Hippocampal formation (tissue), 2 donors: Measurements from ENCODE around the gene SPDYE17.
"Not testable (repeated sequence)": the region's sequence is repeated elsewhere in the genome, so short reads cannot be mapped to it uniquely, and the experiment has no call there.

Source experiments
- DNase-seq, 2 donors: peaks; one replicate each; lab custom pipeline; 2025; lab: John Stamatoyannopoulos, UW

SPDYE17 gene

DNA sequence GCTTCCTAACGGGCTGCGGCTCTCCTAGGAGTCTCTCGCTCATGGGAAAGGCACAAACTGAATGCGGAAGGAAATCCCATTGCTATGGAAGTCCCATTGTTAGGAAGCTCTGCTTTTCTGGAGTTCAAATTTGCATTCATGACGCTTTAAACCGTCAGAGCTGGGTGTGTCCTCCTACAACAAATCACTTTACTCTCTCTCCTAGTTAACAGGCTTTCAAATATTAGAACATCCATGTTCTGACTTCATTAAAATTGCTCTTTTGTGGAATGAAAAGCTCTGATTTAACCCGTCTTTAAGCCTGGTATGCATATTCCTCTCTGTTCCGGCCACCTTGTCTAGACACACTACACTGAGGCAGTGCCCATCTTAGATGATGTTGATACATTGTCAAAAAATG, at the start of gene SPDYE17:
TSS of gene SPDYE17 (minus strand) at position 101 of the 400 bp plus-strand sequence. CDS start 1,791 bp downstream, outside the sequence.
- not testable (repeated sequence) for DNase-seq

- DNase-seq, result not testable (repeated sequence)
Measured at GRCh38 chr7:77080236-77080635, 48.1 kb upstream of the SPDYE17 start.

GRCh38 chr7:77079624-77080023, 47.5 kb upstream of the SPDYE17 start:
- not testable (repeated sequence) for DNase-seq

GRCh38 chr7:77079112-77079511, 47.0 kb upstream of the SPDYE17 start:
- DNase-seq, result not testable (repeated sequence)

GRCh38 chr7:77077060-77077459, 44.9 kb upstream of the SPDYE17 start:
- not testable (repeated sequence) for DNase-seq

DNA sequence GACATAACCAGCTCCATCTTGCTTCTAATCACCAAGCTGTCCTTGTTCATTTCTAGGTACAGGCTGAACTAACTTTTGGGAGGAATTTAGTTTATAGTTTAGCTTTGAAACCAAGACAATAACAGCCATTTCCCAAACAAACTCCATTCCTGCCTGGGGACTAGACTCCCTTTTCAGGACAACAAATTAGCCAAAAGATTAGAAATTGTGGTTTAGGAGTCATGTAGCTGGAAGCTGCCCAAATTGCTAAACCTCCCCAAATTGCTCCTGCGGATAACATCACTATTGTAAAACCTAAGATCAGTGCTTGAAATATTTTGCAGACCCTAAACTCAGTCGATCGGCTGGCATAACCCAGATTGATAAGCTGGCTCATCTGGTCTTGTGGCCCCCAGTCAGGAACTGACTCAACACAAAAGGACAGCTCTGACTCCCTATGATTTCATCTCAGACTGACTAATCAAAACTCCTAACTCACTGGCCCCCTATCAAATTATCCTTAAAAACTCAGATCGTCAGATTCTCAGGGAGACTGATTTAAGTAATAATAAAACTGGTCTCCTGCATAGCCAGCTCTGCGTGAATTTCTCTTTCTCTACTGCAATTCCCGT, 42.7 kb upstream of the SPDYE17 start:
- not testable (repeated sequence) for DNase-seq

DNA sequence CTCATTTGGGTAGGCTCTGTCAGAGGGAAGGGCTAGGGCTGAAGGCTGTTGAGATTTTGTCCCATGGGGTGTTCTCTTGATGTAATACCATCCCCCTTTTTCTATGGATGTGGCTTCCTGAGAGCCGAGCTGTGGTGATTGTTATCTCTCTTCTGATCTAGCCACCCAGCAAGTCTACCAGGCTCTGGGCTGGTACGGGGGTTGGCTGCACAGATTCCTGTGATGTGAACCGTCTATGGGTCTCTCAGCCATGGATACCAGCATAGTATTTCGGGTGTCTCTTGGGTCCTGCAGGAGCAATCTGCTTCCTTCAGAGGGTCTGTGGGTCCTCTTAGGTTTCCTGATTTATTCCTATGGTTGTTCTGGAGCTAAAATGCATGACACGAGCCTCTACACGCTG, 38.9 kb upstream of the SPDYE17 start:
- DNase-seq, result not testable (repeated sequence)

DNA sequence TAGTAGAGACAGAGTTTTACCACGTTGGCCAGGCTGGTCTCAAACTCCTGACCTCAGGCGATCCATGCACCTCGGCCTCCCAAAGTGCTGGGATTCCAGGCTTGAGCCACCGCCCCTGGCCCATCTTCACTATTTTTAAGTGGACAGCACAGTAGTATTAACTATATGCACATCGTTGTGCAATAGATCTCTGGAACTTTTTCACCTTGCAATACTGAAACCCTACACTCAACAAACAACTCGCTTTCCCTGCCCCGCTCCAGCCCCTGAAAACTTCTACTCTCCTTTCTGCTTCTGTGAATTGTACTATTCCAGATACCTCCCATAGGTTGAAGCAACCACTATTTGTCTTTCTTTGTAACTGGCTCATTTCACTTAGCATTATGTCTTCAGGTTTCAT, 33.7 kb upstream of the SPDYE17 start:
- DNase-seq, result not testable (repeated sequence)

DNA sequence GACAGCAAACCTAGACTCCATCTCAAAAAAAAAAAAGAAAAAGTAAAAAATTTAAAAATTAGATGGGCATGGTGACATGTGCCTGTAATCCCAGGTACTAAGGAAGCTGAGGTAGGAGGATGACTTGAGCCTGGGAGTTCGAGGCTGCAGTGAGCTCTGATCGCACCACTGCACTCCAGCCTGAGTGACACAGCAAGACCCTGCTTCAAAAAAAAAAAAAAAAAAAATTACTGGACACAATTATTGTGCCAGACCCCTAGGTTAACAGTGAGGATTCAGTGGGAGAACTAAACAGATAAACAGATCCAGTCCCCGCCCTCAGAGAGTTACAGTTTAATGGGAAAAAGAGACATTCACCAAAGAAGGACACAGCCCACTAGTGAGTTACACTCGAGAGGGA, 31.6 kb upstream of the SPDYE17 start:
- not testable (repeated sequence) for DNase-seq

- not testable (repeated sequence) for DNase-seq
Measured at GRCh38 chr7:77062557-77062956, 30.4 kb upstream of the SPDYE17 start, which contains the start of gene SPDYE18. Gene SPDYE18, minus strand, starts transcription at chr7:77062558. Its CDS starts 2,046 bp downstream, at chr7:77060512.

DNA sequence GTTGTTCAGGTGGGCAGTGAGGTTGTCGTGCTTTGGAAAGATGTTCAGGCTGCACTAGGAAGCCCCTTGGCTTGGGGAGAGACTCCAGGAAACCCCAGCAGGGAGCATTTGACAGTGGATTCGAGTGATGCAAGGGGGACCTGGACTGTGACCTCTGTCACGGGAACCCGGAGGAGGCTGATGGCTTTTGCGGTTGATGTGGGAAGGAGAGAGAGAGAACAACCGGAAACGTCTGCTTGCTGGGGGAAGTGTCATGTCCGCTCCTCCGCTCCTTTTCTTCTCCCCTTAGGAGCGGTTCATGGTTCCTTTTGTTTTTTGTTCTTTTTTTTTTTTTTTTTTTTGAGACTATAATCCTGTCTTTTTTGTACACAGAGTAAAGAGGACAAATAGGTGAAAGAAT, 5.8 kb downstream of the SPDYE17 start:
- DNase-seq, result not testable (repeated sequence)

DNA sequence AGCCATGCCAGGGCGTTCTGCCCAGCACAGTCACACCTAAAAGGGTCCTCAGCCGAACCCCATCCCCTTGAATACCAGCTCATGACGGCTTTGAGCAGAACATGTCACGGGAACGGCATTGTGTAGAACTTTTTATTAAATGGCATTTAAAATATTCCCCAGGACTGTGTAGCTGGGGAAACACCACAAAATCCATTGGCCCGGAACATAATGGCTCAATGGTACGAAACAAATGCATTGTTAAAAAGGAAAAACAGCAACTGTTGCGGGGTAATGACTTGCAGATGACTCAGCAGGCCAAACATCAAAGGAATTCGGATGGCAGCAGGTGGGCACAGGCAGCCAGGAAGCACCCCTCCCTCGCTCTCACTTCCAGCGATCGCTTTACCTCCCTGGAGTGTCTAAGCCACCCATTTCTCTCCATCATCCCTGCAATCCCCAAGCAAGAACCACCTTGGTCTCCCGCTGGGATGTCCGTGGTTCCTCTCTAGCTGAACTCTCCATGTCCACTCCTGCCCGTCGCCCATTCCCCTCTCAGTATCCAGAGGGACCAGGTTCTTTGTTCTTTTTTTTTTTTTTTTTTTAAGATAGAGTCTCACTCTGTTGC, 22.0 kb downstream of the SPDYE17 start:
- not testable (repeated sequence) for DNase-seq

DNA sequence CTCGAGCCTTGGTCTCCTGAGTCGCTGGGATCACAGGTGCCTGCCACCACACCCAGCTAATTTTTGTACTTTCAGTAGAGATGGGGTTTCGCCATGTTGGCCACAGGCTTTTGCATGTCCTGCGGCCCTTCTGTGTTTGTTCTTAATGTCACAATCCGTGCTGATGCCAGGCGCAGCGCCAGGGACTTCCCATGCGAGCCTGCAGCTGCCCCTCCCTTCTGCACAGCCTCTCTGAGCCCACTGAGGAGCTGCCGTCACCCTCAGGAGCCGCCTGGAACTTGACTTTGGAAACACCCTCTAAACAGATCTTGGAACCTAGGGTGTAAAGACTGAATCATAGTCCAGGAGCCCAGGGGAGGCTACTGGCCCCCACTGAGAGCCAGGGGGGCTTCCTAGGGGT, 24.2 kb downstream of the SPDYE17 start:
- DNase-seq, result not testable (repeated sequence)

- not testable (repeated sequence) for DNase-seq
Measured at GRCh38 chr7:77006127-77007110, 25.7 kb downstream of the SPDYE17 start.

DNA sequence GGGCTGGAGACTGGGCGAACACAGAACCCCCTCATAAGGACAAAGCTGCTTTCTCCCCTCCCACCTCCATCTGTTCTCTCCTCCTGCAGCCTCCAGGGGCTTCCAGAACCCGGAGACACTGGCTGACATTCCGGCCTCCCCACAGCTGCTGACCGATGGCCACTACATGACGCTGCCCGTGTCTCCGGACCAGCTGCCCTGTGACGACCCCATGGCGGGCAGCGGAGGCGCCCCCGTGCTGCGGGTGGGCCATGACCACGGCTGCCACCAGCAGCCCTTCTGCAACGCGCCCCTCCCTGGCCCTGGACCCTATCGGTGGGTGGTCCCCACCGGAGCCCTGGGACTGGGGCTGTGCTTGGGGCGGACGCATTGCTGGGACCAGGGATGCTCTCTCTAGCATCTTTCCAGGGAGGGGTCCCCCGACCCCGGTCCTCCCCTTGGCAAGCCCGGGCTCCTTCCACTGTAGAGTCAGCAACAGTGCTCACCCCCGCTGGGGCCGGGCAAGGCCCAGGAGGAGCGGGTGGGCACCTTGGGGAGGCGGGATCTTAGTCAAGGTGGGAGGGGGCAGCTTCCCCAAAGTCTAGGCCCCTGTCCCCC, 26.6 kb downstream of the SPDYE17 start:
- not testable (repeated sequence) for DNase-seq

- not testable (repeated sequence) for DNase-seq
Measured at GRCh38 chr7:77004151-77004550, 28.0 kb downstream of the SPDYE17 start.

DNA sequence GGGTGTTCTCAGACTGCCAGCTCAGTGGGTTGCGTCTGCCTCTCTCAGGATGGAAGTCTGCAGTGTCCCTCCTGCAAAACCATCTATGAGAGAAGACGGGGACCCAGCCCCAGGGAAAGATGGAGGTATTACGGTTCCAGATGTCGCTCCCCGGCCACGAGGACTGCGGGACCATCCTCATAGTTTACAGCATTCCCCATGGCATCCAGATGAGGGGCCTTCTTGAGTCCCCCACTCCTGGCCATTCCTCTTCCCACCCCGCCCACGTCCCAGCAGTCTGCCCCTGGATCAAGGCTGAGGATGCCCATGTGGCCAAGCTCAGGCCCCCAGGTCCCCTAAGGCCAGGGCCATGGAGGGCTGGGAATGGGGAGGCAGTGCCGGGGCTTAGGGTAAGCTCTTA, 28.9 kb downstream of the SPDYE17 start:
- DNase-seq, result not testable (repeated sequence)

GRCh38 chr7:77002678-77003233, 29.4 kb downstream of the SPDYE17 start:
- not testable (repeated sequence) for DNase-seq

- DNase-seq, result not testable (repeated sequence)
Measured at GRCh38 chr7:77002104-77002503, 30.1 kb downstream of the SPDYE17 start.

DNA sequence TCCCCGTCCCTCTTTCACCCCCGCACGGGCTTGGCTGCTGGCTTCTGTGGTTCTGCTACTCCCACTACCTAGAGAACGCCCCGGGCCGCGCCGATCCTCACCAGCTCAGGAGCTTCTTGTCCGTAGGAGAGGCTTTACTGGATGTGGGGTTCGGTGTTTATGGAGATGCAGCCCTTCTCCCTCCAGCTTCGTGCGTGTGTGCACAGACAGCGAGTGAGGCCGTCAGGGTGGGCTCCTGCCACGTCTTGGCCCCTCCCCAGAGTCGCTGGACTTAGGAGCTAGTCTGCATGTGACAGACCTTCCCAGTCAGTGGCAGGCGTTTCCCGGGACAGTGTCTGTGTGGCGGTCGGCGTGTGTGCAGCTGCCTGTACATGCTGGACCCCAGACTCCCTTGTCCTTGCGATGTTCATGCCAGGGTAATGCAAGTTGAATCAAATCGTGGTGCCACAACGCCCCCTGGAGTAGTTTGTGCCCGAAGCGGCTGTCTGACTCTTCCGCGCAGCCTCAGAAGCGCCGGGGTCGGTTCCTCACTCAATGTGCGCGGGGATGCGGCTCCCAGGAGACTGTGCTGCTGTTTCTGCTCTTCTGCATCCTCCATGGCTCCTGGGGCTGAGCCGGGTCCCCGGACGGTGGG, 32.6 kb downstream of the SPDYE17 start:
- not testable (repeated sequence) for DNase-seq
